Hepatocyte (in vitro differentiated cells): ENCODE data around the gene OPCML. TPM values are rescaled to one million over a fixed set of nuclear protein-coding genes. Genes with fewer than 3 reads are reported as not detected.

Experiments used
- DNase-seq: peaks from one replicate; pipeline ENCODE4 v3.0.0-alpha.2; 2016; ENCODE audit warnings: low spot score
- H2AFZ ChIP-seq: fragments of 200-600 bp; sonication (generic); 2 replicates; pipeline ENCODE4 v1.6.0; 2016; ENCODE audit warnings: antibody characterized with exemption, mild to moderate bottlenecking
- H3K27ac ChIP-seq: fragments of 200-600 bp; sonication (generic); 2 replicates; pipeline ENCODE4 v1.5.1; 2016; ENCODE audit warnings: mild to moderate bottlenecking
- H3K27me3 ChIP-seq: fragments of 200-600 bp; sonication (generic); 2 replicates; pipeline ENCODE4 v1.6.1; 2016
- H3K36me3 ChIP-seq: fragments of 200-600 bp; sonication (generic); replicated peaks from 2 replicates; pipeline ENCODE4 v1.5.1; 2016; ENCODE audit warnings: low read depth; ENCODE audit not compliant: insufficient read depth
- H3K4me1 ChIP-seq: fragments of 200-600 bp; sonication (generic); 2 replicates; pipeline ENCODE4 v1.5.1; 2016; ENCODE audit warnings: mild to moderate bottlenecking, moderate library complexity; ENCODE audit not compliant: insufficient read depth
- H3K4me2 ChIP-seq: fragments of 200-600 bp; sonication (generic); 2 replicates; pipeline ENCODE4 v1.6.0; 2016
- H3K4me3 ChIP-seq: fragments of 200-600 bp; sonication (generic); 2 replicates; pipeline ENCODE4 v1.5.1; 2016; ENCODE audit warnings: mild to moderate bottlenecking
- H3K79me2 ChIP-seq: fragments of 200-600 bp; sonication (generic); 2 replicates; pipeline ENCODE4 v1.6.0; 2017; ENCODE audit warnings: mild to moderate bottlenecking
- H3K9me2 ChIP-seq: fragments of 200-600 bp; sonication (generic); replicated peaks from 2 replicates; pipeline ENCODE4 v1.6.0; 2017; ENCODE audit warnings: mild to moderate bottlenecking; ENCODE audit not compliant: insufficient read depth
- H3K9me3 ChIP-seq: fragments of 200-600 bp; sonication (generic); 2 replicates; pipeline ENCODE4 v1.5.1; 2016; ENCODE audit warnings: low read depth, mild to moderate bottlenecking
- H4K20me1 ChIP-seq: fragments of 200-600 bp; sonication (generic); 2 replicates; pipeline ENCODE4 v1.6.0; 2016; ENCODE audit warnings: mild to moderate bottlenecking; ENCODE audit not compliant: insufficient read depth, poor library complexity, severe bottlenecking
- CTCF ChIP-seq: fragments of 200-600 bp; sonication (generic); IDR thresholded peaks from 2 replicates; pipeline ENCODE4 v1.5.1; 2016; ENCODE audit warnings: antibody characterized with exemption, mild to moderate bottlenecking; ENCODE audit not compliant: poor library complexity
- EZH2 ChIP-seq: fragments of 200-600 bp; sonication (generic); IDR thresholded peaks from 2 replicates; pipeline ENCODE4 v1.6.1; 2016; ENCODE audit warnings: antibody characterized with exemption, mild to moderate bottlenecking, borderline replicate concordance
- EZH2phosphoT487 ChIP-seq: fragments of 200-600 bp; sonication (generic); IDR thresholded peaks from one replicate; pipeline ENCODE4 v1.6.1; 2018; ENCODE audit warnings: antibody characterized with exemption, mild to moderate bottlenecking, low read depth, moderate library complexity; ENCODE audit not compliant: unreplicated experiment, severe bottlenecking
- WGBS: methylation state at CpG from one replicate; pipeline ENCODE4 v1.1.6; 2016; ENCODE audit warnings: low lambda C conversion rate; ENCODE audit errors: missing lambda C conversion rate; 5-methylcytosine and 5-hydroxymethylcytosine counted together
- polyA plus RNA-seq: library from polyadenylated mRNA; unstranded; fragments of >200 nt; fragmentation: Nextera tagmentation; extraction: Ambion mirVana; gene quantifications from 2 replicates; pipeline ENCODE4 v1.2.1, GENCODE V29; 2016
- total RNA-seq: library from RNA; depleted of rRNA; stranded (reverse); fragments of >200 nt; gene quantifications from 2 replicates; pipeline ENCODE4 v1.2.3, GENCODE V29; 2014

The OPCML gene
- total and polyA plus RNA-seq, 2 experiments from 2014 or later = 0.37 to 0.98 TPM

GRCh38 chr11:133104009-133104744 lies 428.1 kb downstream of the OPCML start:
- Histone ChIP-seq H3K4me3 (no peak overlapping the region), H3K79me2 (no peaks in the 10 kb centered on the region), H3K27ac (no peak overlapping the region), H3K36me3 (no peaks in the 10 kb centered on the region), H2AFZ (no peak overlapping the region), H3K9me2 (no peaks in the 10 kb centered on the region), H3K9me3 (no peaks in the 10 kb centered on the region), H3K27me3 (no peaks in the 10 kb centered on the region), H4K20me1 (no peaks in the 10 kb centered on the region), H3K4me2 (no peak overlapping the region), H3K4me1 (no peaks in the 10 kb centered on the region)
- TF ChIP-seq EZH2 (no peak), EZH2phosphoT487 (no peak)
- DNase-seq = no peak
- 81% methylated on average over 4 of the region's 4 CpGs for WGBS

- WGBS = 87% methylated on average over 5 of the region's 5 CpGs
- Histone ChIP-seq H3K4me1 (no peaks in the 10 kb centered on the region), H3K27ac (no peak overlapping the region), H3K4me3 (no peak overlapping the region), H2AFZ (no peak overlapping the region), H4K20me1 (no peaks in the 10 kb centered on the region), H3K9me2 (no peaks in the 10 kb centered on the region), H3K9me3 (no peaks in the 10 kb centered on the region), H3K27me3 (no peaks in the 10 kb centered on the region), H3K79me2 (no peaks in the 10 kb centered on the region), H3K4me2 (no peak overlapping the region), H3K36me3 (no peaks in the 10 kb centered on the region)
- DNase-seq = no peak
- TF ChIP-seq CTCF (no peak), EZH2 (no peak), EZH2phosphoT487 (no peak)
These were observed 435.3 kb downstream of the OPCML start for GRCh38 chr11:133096981-133097380.

- no peak for DNase-seq
- peaks cover 57% of the 10 kb centered on the region for H3K27me3 ChIP-seq
These were observed 445.8 kb downstream of the OPCML start for GRCh38 chr11:133086518-133086917.

More at GRCh38 chr11:133086518-133086917, 445.8 kb downstream of the OPCML start:
- no peak overlapping the region for H3K4me2 ChIP-seq
- H3K9me2 ChIP-seq = no peaks in the 10 kb centered on the region
- H3K79me2 ChIP-seq = no peaks in the 10 kb centered on the region
- no peaks in the 10 kb centered on the region for H3K9me3 ChIP-seq
- H3K36me3 ChIP-seq = no peaks in the 10 kb centered on the region
- whole genome bisulfite sequencing = 85% methylated on average over 5 of the region's 5 CpGs
- no peak overlapping the region for H2AFZ ChIP-seq
- no peak overlapping the region for H3K4me3 ChIP-seq
- H4K20me1 ChIP-seq = no peaks in the 10 kb centered on the region
- no peaks in the 10 kb centered on the region for H3K4me1 ChIP-seq
- H3K27ac ChIP-seq = no peak overlapping the region
- TF ChIP-seq EZH2 = no peak
- no peak for TF ChIP-seq EZH2phosphoT487
- no peak for TF ChIP-seq CTCF
